ENCODE results near the gene MXD1.
"Not testable (repeated sequence)": the region's sequence is repeated elsewhere in the genome, so short reads cannot be mapped to it uniquely, and the experiment has no call there.

MXD1 gene

GRCh38 chr2:69950671-69951070, 35.8 kb downstream of the MXD1 start:
- DNase-seq (ENCODE audit: low read depth in 2 of 2, low spot score in 1 of 2), result not testable (repeated sequence)

- no peak for DNase-seq (ENCODE audit: low read depth in 2 of 2, low spot score in 1 of 2)
Observed at GRCh38 chr2:69952336-69953115, 37.6 kb downstream of the MXD1 start.

GRCh38 chr2:69954084-69954483, 39.2 kb downstream of the MXD1 start:
- no peak for DNase-seq (ENCODE audit: low read depth in 2 of 2, low spot score in 1 of 2)

GRCh38 chr2:69955029-69955428, 40.1 kb downstream of the MXD1 start:
- no peak for DNase-seq (ENCODE audit: low read depth in 2 of 2, low spot score in 1 of 2)

GRCh38 chr2:69956475-69956979, 41.6 kb downstream of the MXD1 start:
- no peak for DNase-seq (ENCODE audit: low read depth in 2 of 2, low spot score in 1 of 2)

GRCh38 chr2:69957965-69958364, 43.1 kb downstream of the MXD1 start:
- DNase-seq (ENCODE audit: low read depth in 2 of 2, low spot score in 1 of 2), result no peak

- no peak for DNase-seq (ENCODE audit: low read depth in 2 of 2, low spot score in 1 of 2)
Observed at GRCh38 chr2:69958480-69958879, 43.6 kb downstream of the MXD1 start.

- no peak for DNase-seq (ENCODE audit: low read depth in 2 of 2, low spot score in 1 of 2)
Observed at GRCh38 chr2:69959425-69959824, 44.5 kb downstream of the MXD1 start.

- no peak for DNase-seq (ENCODE audit: low read depth in 2 of 2, low spot score in 1 of 2)
Observed at GRCh38 chr2:69960821-69961220, 45.9 kb downstream of the MXD1 start.

- no peak for DNase-seq (ENCODE audit: low read depth in 2 of 2, low spot score in 1 of 2)
Observed at GRCh38 chr2:69961496-69961895, 46.6 kb downstream of the MXD1 start, which contains the start of gene ASPRV1. Gene ASPRV1, minus strand, starts transcription at chr2:69961631. Its CDS starts 195 bp downstream, at chr2:69961436.

GRCh38 chr2:69962986-69963730, 48.2 kb downstream of the MXD1 start:
- no peak for DNase-seq (ENCODE audit: low read depth in 2 of 2, low spot score in 1 of 2)

GRCh38 chr2:69964353-69964841, 49.5 kb downstream of the MXD1 start:
- DNase-seq (ENCODE audit: low read depth in 2 of 2, low spot score in 1 of 2), result no peak

GRCh38 chr2:69965756-69966445, 51.0 kb downstream of the MXD1 start:
- DNase-seq (ENCODE audit: low read depth in 2 of 2, low spot score in 1 of 2), result no peak

- no peak for DNase-seq (ENCODE audit: low read depth in 2 of 2, low spot score in 1 of 2)
Observed at GRCh38 chr2:69966496-69966895, 51.6 kb downstream of the MXD1 start.

- no peak for DNase-seq (ENCODE audit: low read depth in 2 of 2, low spot score in 1 of 2)
Observed at GRCh38 chr2:69968609-69969008, 53.7 kb downstream of the MXD1 start.

GRCh38 chr2:69969126-69969983, 54.4 kb downstream of the MXD1 start:
- no peak for DNase-seq (ENCODE audit: low read depth in 2 of 2, low spot score in 1 of 2)

GRCh38 chr2:69969991-69970390, 55.1 kb downstream of the MXD1 start:
- no peak for DNase-seq (ENCODE audit: low read depth in 2 of 2, low spot score in 1 of 2)

GRCh38 chr2:69972822-69973221, 57.9 kb downstream of the MXD1 start:
- no peak for DNase-seq (ENCODE audit: low read depth in 2 of 2, low spot score in 1 of 2)

GRCh38 chr2:69973335-69973735, 58.4 kb downstream of the MXD1 start:
- DNase-seq (ENCODE audit: low read depth in 2 of 2, low spot score in 1 of 2), result no peak

- no peak for DNase-seq (ENCODE audit: low read depth in 2 of 2, low spot score in 1 of 2)
Observed at GRCh38 chr2:69975136-69975852, 60.4 kb downstream of the MXD1 start.
